Bronchial epithelial cell (primary cell): ENCODE data around the gene TEX26. TPM values are rescaled to one million over a fixed set of nuclear protein-coding genes. Genes with fewer than 3 reads are reported as not detected.

Experiments used
- DNase-seq: peaks from one replicate; pipeline ENCODE4 v3.0.0-alpha.2; 2010; ENCODE audit warnings: low read depth
- FAIRE-seq: peaks from 2 replicates; lab custom pipeline; 2011; peaks lifted over from hg19 to GRCh38; lab: Jason Lieb, UNC
- H3K27me3 ChIP-seq: 2 replicates; pipeline ENCODE4 v1.5.1; 2011; ENCODE audit warnings: low read length; ENCODE audit not compliant: control insufficient read depth, insufficient read depth
- H3K36me3 ChIP-seq: 2 replicates; pipeline ENCODE4 v1.5.1; 2011; ENCODE audit warnings: low read length; ENCODE audit not compliant: control insufficient read depth, insufficient read depth
- H3K4me3 ChIP-seq: 2 replicates; pipeline ENCODE4 v1.5.1; 2011; ENCODE audit warnings: mild to moderate bottlenecking, low read depth, low read length, control low read depth
- CTCF ChIP-seq: IDR thresholded peaks from 2 replicates; pipeline ENCODE4 v1.5.1; 2011; ENCODE audit warnings: mild to moderate bottlenecking, moderate library complexity, low read length, control low read depth, inconsistent platforms; ENCODE audit not compliant: insufficient read depth, severe bottlenecking
- total RNA-seq: library from RNA; depleted of rRNA; stranded (reverse); fragments of >200 nt; gene quantifications from 2 replicates; pipeline ENCODE4 v1.2.1, GENCODE V29; 2014

Gene TEX26
- total RNA-seq, 1 donor from 2014 or later: not detected

DNA sequence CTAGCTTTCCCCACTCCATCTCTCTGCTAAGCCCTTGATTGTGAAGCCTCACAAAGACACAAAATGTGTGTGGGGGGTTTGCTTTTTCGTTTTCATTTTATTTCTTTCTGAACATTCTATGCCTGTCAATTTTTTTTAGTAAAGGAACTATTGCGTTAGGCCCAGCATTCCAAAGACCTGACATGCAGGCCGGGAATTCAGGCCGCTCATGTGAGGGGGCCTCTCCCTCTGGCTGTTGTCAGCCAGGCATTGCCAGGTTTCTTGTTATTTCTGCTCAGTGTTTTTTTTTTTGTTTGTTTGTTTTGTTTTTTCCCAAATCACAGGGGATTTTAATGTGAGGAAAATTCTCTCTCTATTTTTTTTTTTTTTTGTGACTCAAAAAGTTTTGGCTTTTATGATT is 36.7 kb upstream of the TEX26 start:
- no peak for FAIRE-seq
- TF ChIP-seq CTCF: no peak
- peak; percentile 37 for DNase-seq

DNA sequence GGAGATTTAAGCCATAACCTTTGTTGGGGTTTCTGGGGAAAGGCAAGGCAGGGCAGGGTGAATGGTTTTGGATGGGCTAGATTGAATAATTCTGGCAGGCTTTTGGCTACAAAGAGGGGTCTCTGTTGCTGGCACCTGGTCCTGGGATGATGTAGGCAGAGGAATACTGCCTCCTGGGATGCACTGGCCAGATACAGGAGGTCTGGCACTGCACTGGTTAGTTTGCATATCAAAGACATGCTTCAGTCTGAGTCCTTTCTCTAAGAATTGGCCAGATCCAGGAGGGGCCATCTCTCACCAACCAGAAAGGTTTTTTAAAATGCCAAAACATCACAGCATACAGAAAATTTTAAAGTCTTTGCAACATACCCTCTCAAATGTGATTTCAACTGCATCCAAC is 34.4 kb upstream of the TEX26 start:
- Histone ChIP-seq H3K36me3 (no peaks in the 10 kb centered on the region), H3K27me3 (no peaks in the 10 kb centered on the region), H3K4me3 (no peak overlapping the region)
- FAIRE-seq (no peak), DNase-seq (no peak)
- TF ChIP-seq CTCF: no peak

More for the DNA sequence above, 36.7 kb upstream of the TEX26 start:
- no peaks in the 10 kb centered on the region for H3K36me3 ChIP-seq
- no peak overlapping the region for H3K4me3 ChIP-seq
- no peaks in the 10 kb centered on the region for H3K27me3 ChIP-seq

GRCh38 chr13:30898678-30899241 is 33.7 kb upstream of the TEX26 start:
- FAIRE-seq (no peak), DNase-seq (peak; percentile 69)

GRCh38 chr13:30900436-30900835 is 32.0 kb upstream of the TEX26 start:
- H3K36me3 ChIP-seq: no peaks in the 10 kb centered on the region
- DNase-seq (no peak), FAIRE-seq (no peak)
- TF ChIP-seq CTCF: no peak
- no peak overlapping the region for H3K4me3 ChIP-seq
- peaks cover 3% of the 10 kb centered on the region for H3K27me3 ChIP-seq

More at GRCh38 chr13:30898678-30899241, 33.7 kb upstream of the TEX26 start:
- Histone ChIP-seq H3K36me3 (no peaks in the 10 kb centered on the region), H3K27me3 (no peaks in the 10 kb centered on the region), H3K4me3 (no peak overlapping the region)
- no peak for TF ChIP-seq CTCF

DNA sequence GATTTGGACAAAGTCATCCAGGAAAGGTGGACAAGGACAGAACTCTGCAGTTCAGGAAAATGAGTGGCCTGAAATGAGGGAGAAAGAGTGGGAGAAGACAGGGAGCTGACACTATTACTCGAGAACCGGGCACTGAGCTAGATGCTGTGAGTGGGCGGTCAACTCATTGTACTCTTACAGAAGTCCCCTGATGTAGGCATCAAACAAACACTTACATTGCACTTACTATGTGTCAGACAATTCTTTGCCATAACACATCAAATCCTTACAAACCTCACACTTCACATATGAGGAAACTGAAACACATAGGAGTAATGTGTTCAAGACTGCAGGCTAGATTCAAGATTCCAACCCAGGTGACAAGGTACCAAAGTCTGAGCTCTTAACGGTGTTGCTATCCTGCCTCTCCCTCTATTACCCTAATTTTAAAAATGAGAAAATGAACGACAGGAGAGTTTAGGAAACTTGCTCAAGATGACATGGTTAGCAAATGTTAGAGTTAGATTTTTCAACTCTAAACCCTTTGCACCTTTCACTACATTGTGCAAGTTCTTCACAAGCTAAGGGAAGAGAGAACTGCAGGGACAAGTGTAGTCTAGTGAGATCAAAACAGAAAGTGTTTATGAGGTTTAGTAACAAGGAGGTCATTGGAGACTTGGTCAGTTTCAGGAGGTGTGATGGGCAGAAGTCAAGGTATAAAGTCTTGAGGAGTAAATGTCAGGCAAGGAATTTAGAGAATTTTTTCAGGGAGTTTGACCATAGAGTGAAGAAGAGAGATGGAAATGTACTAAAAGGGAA is 31.3 kb upstream of the TEX26 start:
- peaks cover 10% of the 10 kb centered on the region for H3K27me3 ChIP-seq
- DNase-seq (no peak), FAIRE-seq (no peak)
- H3K4me3 ChIP-seq: no peak overlapping the region
- H3K36me3 ChIP-seq: no peaks in the 10 kb centered on the region
- no peak for TF ChIP-seq CTCF
